ENCODE results near the gene SMURF2. TPM values are rescaled to one million over a fixed set of nuclear protein-coding genes. Genes with fewer than 3 reads are reported as not detected.

Gene SMURF2
- 70.1 and 75.5 TPM in 2 replicates for total RNA-seq (2014; rRNA removed; shearing (Covaris generic))

DNA sequence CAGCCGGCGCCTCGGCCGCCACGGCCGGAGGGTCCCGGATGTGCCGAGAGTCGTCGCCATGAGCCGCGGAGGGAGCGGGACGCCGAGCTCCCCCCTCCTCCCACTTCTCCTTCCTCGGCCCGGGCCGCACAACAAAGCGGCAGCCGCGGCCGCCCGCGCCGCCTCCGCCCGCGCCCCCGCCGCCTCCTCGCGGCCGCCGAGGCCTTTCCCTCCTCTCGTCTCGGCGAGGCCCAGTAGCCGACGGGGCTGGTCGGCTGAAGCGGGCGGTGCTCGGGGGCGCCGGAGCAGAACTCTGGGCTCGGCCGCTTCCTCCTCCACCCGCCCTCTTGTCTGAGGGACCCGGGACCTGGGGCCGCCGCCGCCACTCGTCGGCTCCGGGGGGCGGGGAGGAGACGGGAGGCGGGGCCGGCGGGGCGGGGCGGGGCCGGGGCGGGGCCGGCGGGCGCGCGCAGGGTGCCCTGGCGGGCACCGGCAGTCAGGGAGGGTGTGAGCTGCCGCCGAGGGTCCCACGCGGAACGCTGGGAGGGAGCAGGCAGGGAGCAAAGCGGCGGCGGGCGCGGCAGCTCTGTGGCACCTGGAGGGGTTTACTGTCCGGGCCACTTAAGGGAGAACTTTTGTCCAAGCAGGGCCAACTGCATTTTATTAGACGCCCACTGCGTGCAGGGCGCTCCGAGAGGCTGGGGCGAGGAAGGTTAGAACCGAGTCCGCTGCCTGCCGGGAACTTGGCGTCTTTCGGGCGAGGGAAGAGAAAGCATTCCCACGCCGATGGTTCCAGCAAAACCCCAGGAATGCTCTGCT lies at the start of gene SMURF2:
Gene SMURF2, minus strand, starts transcription at position 332 of the 798 bp plus-strand sequence. CDS start 427 bp downstream, outside the sequence.

DNA sequence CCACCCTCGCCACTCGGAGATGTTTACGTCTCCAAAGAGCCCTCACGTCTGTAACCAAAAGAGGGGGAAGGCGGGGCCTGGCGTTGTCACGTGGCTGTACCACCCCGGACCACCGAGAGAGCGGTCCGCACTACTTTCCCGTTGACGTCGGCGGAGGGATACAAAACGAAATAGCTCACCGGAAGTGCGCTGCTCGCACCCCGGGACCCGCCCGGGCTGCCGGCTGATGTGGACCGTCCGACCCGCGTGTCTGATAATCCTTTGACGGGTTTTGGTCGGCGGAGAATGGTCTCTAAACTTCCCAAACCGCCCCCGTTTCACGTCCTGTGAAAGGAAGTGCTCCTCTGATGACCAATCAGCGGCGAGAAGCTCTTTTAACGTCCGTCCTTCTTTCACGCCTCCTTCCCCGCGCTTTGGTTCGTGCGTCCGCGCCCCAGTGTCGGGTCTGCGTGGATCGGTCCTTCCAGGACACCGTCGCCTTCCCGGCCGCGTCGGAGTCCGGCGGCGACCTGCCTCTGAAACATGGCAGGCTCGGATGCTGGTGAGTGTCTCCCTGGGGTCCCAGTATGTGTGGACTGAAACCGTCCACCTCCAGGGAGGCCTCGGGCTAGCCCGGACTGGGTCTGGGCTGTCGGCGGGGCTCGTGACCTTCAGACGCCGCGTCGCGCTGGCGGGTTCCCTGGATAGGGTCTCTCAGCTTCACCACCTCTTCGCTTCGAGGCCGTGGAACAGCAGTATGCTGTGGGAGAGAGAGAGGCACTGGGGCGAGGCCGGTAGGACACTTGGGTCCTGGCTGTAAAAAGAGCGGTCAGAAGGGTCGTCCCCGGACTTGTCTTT lies 155.3 kb downstream of the SMURF2 start, which contains the start of gene CEP95:
Gene CEP95, plus strand, starts transcription at position 402 of the 837 bp plus-strand sequence. Its CDS starts 121 bp downstream, at position 523.

DNA sequence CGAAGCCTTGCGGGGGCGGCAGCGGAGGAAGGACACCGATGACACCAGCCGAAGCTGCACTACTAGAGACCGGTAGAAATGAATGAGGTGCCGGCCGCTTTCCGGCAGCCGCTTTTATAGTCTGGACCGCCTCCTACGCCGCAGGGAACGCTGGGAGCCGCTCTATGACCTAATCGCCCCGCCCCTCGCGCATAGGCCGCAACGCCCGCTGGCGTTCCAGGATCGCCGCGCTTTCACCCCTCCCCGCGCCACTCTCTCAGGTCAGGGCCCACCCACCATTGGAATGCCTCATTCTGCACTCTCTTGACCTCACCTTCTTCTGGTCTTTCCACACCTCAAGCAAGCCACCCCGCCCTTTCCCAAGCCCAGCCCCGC lies 155.9 kb downstream of the SMURF2 start, which contains the start of gene DDX5:
Gene DDX5, minus strand, starts transcription at position 89 of the 375 bp plus-strand sequence. CDS start 170 bp downstream, outside the sequence.

DNA sequence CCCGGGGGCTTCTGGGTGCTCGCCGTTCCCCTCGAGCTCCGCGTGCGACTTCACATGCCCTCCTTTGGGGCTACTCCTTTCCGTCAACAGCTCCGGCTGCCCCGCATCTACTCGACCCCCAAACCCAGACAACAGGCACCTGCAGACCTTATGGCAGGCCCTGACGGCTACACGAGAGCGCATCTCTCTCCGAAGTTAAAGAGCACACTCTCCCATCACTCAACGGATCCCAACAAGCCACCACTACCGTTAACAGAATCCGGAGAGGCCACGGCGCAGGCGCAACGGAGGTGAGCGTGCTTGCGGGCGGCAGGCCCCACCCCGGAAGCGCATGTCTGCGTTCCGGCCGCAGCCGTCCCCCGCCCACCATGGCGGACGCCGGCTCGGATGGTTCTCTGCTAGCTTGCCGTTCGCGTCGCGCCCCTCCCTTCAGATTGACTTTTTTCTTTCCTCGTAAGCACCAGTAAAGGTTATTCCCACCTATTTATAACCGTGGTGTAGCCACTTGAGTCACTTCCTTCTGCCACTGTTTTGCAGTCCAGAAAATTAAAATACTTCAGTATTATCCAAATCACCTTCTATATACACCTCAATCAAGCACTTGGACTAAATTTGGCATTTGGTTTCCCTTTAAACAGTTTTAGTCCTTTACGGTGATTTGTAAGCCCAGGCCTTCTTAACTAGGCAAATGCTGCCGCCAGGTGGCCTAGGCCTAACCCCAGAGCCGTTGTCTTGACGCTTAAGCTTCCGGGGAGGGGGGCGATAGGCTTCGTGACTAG lies 165.1 kb downstream of the SMURF2 start, which contains the start of gene POLG2:
Gene POLG2, minus strand, starts transcription at position 269 of the 779 bp plus-strand sequence. Its CDS starts 86 bp downstream, at position 183.

Small RNAs within 50 kb of the gene (small RNA-seq; reads per million reads assigned to genes)
- gene AC009994.1 = not detected

Other genes starting within 250 kb of the SMURF2 start
- 0.38 and 1.5 TPM in 2 replicates for gene MILR1, start 213.2 kb downstream of the SMURF2 start, total RNA-seq (2014; rRNA removed; shearing (Covaris generic))
- gene POLG2, start 165.3 kb downstream of the SMURF2 start, total RNA-seq (2014; rRNA removed; shearing (Covaris generic)) = 19.8 and 21.4 TPM in 2 replicates
- gene DDX5, start 156.0 kb downstream of the SMURF2 start, total RNA-seq (2014; rRNA removed; shearing (Covaris generic)) = 468 and 557 TPM in 2 replicates
- 40.3 and 60.0 TPM in 2 replicates for gene CEP95, start 155.3 kb downstream of the SMURF2 start, total RNA-seq (2014; rRNA removed; shearing (Covaris generic))

All from A375 (cell line).